IMR-90 (cell line): ENCODE data around the gene DPPA2.

Experiments
- MAZ ChIP-seq: IDR thresholded peaks from 2 replicates; pipeline ENCODE4 v1.6.1; 2012; ENCODE audit warnings: low read depth, mild to moderate bottlenecking, low read length, improper control_type of control experiment, moderate library complexity, borderline replicate concordance
- POLR2A ChIP-seq: IDR thresholded peaks from 2 replicates; pipeline ENCODE4 v1.6.1; 2012; ENCODE audit warnings: mild to moderate bottlenecking, low read depth, low read length
- RAD21 ChIP-seq: IDR thresholded peaks from 2 replicates; pipeline ENCODE4 v1.6.1; 2012; ENCODE audit warnings: low read length, improper control_type of control experiment
- RFX5 ChIP-seq: IDR thresholded peaks from 2 replicates; pipeline ENCODE4 v1.8.0; 2012; ENCODE audit warnings: low read depth, mild to moderate bottlenecking, low read length, moderate library complexity
- SMC3 ChIP-seq: fragments of 150-350 bp; IDR thresholded peaks from 2 replicates; pipeline ENCODE4 v1.6.1; 2016; ENCODE audit warnings: low read depth, mild to moderate bottlenecking, antibody characterized with exemption, low read length, moderate library complexity
- TF ChIP-seq, protein P1 (sequence below): conservative IDR thresholded peaks from 2 replicates; pipeline ENCODE4 v1.5.1; 2012; ENCODE audit warnings: mild to moderate bottlenecking, low read depth, low read length, improper control_type of control experiment
- TF ChIP-seq, protein P2 (sequence below): fragments of 150-350 bp; IDR thresholded peaks from 2 replicates; pipeline ENCODE4 v1.6.1; 2017; ENCODE audit warnings: mild to moderate bottlenecking, antibody characterized with exemption, low read length, low read depth

GRCh38 chr3:109339197-109339596 lies 22.9 kb upstream of the DPPA2 start:
- TF ChIP-seq POLR2A (no peak), RAD21 (no peak), MAZ (no peak), RFX5 (no peak), SMC3 (no peak)
- TF ChIP-seq, protein P1, sequence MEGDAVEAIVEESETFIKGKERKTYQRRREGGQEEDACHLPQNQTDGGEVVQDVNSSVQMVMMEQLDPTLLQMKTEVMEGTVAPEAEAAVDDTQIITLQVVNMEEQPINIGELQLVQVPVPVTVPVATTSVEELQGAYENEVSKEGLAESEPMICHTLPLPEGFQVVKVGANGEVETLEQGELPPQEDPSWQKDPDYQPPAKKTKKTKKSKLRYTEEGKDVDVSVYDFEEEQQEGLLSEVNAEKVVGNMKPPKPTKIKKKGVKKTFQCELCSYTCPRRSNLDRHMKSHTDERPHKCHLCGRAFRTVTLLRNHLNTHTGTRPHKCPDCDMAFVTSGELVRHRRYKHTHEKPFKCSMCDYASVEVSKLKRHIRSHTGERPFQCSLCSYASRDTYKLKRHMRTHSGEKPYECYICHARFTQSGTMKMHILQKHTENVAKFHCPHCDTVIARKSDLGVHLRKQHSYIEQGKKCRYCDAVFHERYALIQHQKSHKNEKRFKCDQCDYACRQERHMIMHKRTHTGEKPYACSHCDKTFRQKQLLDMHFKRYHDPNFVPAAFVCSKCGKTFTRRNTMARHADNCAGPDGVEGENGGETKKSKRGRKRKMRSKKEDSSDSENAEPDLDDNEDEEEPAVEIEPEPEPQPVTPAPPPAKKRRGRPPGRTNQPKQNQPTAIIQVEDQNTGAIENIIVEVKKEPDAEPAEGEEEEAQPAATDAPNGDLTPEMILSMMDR = no peak
- TF ChIP-seq, protein P2, sequence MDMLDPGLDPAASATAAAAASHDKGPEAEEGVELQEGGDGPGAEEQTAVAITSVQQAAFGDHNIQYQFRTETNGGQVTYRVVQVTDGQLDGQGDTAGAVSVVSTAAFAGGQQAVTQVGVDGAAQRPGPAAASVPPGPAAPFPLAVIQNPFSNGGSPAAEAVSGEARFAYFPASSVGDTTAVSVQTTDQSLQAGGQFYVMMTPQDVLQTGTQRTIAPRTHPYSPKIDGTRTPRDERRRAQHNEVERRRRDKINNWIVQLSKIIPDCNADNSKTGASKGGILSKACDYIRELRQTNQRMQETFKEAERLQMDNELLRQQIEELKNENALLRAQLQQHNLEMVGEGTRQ = no peak
